GM12878 (cell line): ENCODE results near the gene CACNA2D3.

Source experiments
- POLR2AphosphoS5 ChIP-seq: IDR thresholded peaks from 2 replicates; pipeline ENCODE4 v1.6.1; 2011; ENCODE audit warnings: mild to moderate bottlenecking, low read length, inconsistent platforms
- TF ChIP-seq, protein P1 (sequence below): fragments of 450-650 bp; IDR thresholded peaks from 2 replicates; pipeline ENCODE4 v1.6.1; 2016; ENCODE audit warnings: mild to moderate bottlenecking
- TF ChIP-seq, protein P2 (sequence below), 3 experiments: IDR thresholded peaks in 2 of 3; conservative IDR thresholded peaks in 1 of 3; 2 replicates each; pipeline ENCODE4 v1.5.1; 2011; ENCODE audit warnings: low read depth in 3 of 3, low read length in 3 of 3, mild to moderate bottlenecking in 3 of 3, control low read depth in 2 of 3, moderate library complexity in 2 of 3, inconsistent platforms in 1 of 3, mixed read lengths in 1 of 3; ENCODE audit not compliant: control insufficient read depth in 2 of 3, insufficient read depth in 1 of 3; ENCODE audit errors: extremely low read depth in 1 of 3

DNA sequence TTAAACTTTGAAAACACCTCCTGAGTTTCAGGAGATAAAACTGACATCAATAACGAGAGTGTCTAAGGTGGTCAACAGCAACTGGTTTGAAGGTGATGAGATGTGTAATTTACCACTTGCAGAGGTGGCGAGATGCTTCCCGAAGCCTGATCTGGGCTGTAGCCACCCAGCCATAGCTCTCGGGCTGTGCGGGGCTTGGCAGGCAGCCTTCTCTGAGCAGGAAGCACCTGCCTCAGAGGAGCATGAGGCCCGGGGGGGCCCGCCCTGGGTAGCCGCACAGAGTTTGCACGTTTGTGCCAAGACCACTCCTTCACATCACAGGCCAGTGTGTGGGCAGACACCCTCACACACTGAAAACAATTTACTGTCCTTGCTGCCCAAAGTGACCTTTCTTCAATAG is 220.3 kb downstream of the CACNA2D3 start:
- no peak for TF ChIP-seq POLR2AphosphoS5
- TF ChIP-seq, protein P1, sequence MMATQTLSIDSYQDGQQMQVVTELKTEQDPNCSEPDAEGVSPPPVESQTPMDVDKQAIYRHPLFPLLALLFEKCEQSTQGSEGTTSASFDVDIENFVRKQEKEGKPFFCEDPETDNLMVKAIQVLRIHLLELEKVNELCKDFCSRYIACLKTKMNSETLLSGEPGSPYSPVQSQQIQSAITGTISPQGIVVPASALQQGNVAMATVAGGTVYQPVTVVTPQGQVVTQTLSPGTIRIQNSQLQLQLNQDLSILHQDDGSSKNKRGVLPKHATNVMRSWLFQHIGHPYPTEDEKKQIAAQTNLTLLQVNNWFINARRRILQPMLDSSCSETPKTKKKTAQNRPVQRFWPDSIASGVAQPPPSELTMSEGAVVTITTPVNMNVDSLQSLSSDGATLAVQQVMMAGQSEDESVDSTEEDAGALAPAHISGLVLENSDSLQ, result no peak
- TF ChIP-seq, protein P2, sequence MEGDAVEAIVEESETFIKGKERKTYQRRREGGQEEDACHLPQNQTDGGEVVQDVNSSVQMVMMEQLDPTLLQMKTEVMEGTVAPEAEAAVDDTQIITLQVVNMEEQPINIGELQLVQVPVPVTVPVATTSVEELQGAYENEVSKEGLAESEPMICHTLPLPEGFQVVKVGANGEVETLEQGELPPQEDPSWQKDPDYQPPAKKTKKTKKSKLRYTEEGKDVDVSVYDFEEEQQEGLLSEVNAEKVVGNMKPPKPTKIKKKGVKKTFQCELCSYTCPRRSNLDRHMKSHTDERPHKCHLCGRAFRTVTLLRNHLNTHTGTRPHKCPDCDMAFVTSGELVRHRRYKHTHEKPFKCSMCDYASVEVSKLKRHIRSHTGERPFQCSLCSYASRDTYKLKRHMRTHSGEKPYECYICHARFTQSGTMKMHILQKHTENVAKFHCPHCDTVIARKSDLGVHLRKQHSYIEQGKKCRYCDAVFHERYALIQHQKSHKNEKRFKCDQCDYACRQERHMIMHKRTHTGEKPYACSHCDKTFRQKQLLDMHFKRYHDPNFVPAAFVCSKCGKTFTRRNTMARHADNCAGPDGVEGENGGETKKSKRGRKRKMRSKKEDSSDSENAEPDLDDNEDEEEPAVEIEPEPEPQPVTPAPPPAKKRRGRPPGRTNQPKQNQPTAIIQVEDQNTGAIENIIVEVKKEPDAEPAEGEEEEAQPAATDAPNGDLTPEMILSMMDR (IDR thresholded peaks at IDR 0.05 in 2 of 3, conservative IDR thresholded peaks at IDR 0.05 in 1 of 3; ENCODE audit: control insufficient read depth in 2 of 3, extremely low read depth in 1 of 3, insufficient read depth in 1 of 3, low read depth in 3 of 3, low read length in 3 of 3), result no peak
